NCI-H2227 treated with DMSO at 0.1 percent for 48 hours (cell line): ENCODE data around the gene ST14.

Experiments
- DNase-seq: peaks from one replicate; lab custom pipeline; 2025; lab: John Stamatoyannopoulos, UW

Gene ST14

DNA sequence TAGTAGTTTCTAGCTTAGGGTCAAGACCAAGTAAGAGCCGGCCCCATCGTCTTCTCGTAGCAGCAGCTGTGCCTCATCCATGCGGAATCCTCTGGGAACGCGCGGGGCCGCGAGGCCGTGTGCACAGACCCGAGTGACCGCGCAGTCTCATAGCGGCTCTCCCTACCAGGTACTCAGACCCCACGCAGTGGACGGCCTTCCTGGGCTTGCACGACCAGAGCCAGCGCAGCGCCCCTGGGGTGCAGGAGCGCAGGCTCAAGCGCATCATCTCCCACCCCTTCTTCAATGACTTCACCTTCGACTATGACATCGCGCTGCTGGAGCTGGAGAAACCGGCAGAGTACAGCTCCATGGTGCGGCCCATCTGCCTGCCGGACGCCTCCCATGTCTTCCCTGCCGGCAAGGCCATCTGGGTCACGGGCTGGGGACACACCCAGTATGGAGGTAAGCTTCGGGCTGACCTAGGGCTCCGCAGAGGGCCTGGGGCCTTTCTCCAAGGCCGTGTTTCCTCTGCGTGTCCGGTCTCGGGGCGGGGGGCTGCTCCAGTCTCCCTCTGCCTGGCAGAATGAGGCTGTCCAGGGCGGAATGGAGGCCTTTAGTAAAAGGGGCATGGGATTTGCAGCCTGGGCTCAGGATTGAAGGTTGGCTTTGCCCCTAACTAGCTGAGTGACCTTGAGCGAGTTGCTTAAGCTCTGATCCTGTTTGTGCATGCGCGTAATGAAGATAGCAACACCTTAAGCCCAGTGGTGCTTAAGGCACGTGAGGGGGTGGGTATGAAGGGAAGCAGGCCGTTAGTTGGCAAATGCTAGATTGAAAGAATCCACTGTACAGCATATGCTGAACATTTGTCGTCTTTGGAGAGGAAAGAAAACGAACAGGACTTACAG lies 48.9 kb downstream of the ST14 start:
- DNase-seq: no peak

DNA sequence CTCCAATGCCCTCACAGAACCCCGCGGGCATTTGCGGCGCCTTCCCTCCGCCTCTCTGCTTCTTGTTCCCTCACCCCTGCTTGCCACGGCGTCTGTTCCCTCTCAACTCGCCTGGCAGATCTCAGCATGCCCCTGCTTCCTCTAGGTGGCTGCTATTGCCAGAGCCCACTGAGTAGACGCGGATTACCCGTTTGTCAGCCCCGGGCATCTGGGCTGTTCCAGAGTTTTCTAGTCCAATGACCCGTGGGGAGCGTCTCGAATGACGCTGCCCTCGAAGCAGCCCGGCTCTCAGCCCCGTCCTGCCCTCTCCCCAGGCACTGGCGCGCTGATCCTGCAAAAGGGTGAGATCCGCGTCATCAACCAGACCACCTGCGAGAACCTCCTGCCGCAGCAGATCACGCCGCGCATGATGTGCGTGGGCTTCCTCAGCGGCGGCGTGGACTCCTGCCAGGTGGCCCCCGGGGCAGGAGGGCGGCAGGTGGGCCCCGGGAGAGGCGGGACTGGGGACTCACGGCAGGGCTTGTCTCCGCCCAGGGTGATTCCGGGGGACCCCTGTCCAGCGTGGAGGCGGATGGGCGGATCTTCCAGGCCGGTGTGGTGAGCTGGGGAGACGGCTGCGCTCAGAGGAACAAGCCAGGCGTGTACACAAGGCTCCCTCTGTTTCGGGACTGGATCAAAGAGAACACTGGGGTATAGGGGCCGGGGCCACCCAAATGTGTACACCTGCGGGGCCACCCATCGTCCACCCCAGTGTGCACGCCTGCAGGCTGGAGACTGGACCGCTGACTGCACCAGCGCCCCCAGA lies 49.7 kb downstream of the ST14 start:
- DNase-seq: no peak

DNA sequence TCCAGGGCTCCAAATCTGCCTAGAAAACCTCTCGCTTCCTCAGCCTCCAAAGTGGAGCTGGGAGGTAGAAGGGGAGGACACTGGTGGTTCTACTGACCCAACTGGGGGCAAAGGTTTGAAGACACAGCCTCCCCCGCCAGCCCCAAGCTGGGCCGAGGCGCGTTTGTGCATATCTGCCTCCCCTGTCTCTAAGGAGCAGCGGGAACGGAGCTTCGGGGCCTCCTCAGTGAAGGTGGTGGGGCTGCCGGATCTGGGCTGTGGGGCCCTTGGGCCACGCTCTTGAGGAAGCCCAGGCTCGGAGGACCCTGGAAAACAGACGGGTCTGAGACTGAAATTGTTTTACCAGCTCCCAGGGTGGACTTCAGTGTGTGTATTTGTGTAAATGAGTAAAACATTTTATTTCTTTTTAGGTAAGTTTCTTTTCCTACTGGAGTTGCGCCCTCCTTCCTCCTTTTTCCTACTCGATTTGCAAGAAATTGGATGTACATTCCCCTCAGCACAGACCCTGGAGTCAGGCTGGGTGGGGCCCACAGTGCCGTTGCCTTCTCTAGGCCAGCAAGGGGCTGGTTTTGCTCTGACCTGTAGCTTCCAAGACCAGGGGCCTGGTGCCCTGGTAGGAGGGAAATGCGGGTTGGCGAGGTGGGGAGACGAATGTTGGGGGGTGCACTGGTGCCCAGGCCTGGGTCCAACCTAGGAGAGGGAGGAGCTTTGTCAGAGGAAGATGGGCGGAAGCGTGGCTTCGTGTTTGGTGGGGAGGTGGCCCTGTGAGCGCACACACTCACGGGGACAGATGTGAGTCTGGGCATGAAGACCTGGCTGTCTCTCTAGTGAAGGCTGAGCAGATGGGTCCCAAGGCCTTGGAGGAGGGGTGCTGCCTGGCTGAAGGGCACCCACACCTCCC lies 50.6 kb downstream of the ST14 start:
- DNase-seq: no peak

DNA sequence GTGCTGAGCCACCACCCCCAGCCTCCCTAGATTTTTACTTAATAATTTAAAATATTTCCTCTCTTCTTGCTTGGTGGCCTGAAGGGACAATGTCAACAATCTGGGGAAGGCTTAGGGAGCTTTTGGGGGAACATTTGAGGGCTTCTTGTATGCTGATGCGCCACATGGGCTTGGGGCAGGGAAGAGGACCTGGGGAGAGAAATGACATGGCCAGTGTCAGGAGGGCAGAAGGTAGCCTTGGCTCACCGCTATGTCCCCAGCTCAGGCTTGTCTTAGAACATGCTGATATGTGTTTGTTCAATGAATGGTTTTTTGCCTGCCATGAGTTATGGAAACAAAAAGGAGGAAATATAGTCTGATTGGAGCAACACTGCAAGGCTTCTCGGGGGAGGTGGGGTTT lies 51.6 kb downstream of the ST14 start:
- DNase-seq: no peak

DNA sequence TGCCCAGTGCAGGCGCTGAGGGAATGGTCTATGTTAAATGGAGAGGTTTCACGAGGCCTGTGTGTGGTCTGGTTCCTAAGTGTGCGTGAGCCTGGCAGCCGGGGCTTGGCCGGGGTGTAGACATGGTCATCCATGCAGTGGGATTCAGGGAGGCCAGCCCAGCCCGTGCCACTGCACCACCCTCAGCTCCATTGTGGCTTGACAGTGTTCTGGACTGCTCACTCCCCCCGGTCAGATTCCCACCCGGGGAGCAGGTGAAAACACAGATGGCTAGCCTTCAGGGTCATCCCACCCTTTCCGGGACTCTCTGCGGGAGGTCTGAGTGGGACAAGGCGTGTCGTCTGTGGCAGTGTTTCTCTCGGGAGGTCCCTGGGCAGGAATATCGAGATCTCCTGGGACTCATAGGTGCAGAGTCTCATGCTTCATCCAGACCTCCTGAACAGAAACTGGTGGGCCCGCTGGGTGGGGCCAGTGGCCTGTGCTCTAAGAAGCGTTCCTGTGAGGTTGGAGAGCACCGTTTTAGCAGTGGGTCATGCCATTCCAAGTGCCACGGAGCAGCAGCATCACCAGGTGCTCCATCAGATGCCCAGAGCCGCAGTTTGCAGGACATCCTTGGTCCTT lies 52.3 kb downstream of the ST14 start:
- DNase-seq: no peak

DNA sequence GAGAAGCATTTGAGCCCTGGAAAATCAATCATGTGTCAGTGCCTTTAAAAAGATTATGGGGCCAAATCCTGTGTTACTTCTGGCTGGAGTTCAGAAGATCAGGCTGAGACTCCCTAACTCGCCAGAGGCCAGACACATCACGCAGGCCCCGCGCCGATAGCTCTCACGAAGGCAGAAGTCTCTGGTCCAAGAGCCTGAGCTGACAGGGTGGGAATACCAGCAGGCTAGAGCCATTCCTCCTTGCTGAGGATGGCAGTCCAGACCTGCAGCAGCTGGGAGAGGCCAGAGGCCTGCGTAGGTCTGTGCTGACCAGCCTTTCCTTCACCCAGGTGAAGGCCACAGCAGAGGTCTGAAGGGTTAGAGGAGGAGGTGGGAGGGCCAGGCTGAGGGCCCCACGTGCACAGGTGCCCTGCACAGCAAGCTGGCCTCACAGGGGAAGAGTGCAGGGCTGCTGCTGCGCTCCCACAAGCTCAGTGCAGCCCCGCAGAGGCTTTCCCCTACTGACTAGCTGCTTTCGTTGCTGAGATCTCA lies 52.9 kb downstream of the ST14 start:
- DNase-seq: no peak

DNA sequence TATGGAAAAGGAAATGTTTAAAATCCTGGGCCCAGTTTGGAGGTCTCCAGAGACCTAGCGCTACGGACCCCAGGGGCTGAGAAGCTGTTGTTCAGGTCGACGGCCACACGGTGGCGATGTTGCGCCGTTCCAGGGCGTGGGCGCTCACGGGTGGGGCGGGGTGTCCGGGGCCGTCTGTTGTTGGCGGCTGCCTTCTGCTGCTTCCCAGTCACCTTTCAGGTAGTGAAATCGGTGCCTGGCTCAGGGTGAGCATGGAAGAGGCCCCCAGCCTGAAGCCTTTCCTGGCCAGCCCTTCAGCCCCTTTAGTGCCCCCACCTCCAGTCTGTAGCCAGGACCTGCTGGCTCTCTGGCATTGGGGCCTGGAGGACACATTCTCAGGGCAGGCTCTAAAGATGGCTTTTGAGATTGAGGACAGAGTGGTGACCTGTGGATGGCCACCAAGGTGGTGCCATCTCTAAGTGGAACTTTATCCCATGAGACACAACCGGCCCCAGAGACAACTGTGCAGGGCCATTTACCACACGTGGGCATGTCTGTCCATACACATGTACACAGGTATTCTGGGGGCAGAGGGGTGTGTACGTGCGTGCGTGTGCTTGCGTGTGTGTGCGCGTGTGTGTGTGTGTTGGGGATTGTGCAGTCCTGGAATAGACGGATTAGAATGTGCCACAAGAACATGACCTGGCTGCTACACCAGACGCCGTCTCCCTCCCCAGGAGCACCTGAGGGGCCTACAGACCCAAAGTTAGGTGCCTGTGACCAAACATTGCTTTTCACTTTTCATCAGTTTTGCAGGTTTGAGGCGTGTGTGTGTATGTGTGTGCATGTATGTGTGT lies 53.8 kb downstream of the ST14 start:
- DNase-seq: peak; percentile 8

DNA sequence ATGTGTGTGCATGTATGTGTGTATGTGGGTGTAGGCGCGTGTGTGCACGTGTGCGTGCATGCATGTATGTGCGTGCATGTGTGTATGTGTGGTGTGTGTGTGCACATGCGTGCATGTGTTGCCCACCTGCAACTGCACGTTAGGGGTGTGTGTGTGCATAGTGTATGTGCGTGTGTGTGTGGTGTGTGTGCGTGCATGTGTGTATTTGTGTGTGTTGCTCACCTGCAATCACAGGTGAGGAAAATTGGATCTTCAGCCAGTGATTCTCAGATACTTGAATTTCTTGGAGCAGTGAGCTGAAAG lies 54.3 kb downstream of the ST14 start:
- DNase-seq: no peak

DNA sequence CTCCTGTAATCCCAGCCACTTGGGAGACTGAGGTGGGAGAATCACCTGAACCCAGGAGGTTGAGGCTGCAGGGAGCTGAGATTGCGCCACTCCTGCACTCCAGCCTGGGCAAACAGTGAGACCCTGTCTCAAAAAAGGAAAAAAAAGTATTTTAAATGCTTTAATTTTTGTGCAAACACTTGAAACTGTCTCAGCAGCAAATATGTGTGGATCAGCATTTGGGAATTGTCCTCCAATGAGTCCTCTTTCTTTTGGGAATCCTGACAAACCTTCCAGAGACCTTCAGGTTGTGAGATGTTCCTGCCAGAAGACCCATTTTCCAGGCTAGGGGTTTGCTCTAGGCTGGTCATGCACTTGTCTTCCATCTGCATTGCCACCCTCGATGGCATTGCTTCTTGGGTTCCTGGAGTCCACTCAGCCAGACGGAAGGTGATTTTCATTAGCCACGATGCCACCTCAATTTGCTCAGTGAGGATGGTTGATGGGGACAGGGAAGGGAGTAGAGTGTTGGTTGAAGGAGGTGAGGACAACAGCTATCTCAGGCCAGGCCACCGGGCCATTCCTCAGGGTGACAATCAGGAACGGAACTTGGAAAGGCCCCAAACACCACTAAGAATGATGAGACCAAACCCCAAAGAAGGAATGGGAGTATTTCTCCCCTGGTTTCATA lies 55.4 kb downstream of the ST14 start:
- no peak for DNase-seq

DNA sequence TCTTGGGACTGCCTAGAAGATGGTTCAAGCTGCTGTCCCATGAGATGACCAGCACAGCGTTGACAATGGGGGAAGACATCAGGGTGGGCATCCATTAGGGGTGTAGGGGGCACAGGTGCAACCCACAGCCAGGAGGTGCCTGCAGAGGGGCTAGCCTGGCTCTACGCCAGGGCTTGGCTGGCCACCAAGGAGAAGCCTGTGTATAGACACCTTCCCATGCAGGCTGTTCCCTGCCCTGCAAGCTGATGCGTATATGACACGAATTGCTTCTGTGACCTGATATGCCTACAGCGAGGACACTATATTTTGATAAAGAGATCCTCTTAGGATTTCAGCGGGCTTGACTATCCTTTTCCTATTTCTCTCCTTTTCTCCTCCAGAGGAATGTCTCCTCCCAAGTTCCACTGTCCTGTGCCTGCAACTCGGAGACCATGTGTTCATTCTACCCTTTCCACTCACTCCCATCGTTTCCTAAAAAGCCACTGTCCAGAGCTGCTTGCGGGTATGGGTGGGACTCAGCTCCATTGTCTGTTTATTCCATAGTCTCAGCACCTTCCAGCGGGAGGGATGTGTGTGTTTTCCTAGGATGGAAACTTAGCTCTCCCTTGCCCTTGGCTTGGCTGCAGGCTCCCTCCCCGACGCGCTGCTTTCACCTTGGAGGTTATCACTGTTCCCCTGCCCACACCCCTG lies 56.1 kb downstream of the ST14 start:
- no peak for DNase-seq

DNA sequence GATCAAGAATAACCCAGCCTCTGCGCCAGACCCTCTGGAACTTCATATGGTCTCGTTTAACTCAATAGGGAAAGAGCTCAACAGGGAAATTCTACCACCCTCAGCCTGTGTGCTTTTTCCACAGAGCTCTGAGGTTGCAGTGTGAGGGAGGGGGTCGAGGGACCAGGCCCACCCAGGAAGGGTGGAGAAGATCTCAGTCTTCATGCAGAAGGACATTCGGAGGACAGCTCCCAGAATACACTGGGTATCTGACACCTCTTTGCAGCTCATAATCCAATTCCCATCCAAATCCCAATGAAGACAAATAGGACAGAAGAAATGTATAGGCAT lies 56.6 kb downstream of the ST14 start:
- DNase-seq: no peak

DNA sequence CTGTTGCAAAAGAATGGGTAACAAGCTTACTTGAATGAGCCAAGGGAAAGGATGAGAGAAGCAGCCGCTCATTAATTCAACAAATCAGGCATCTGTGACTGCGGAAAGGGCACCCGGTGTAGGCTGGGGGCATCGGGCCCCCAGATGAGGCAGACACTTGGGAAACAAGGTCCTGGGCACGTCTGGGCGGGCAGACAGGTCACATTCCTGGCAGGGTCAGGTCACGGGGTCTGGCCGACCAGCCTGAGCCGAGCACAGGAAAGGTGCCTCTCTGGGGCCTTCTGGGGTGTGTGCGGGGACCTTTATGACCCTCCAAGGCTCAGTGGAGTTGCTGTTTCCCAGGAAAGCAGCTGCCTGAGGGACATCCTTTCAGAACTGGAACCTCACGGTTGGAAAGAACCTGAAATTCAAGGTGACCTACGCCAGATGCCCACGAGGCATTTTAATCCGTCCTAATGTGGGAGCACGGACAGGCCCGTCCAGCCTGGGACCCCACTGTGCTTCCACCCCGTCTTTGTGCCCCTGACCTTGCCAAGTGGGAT lies 57.1 kb downstream of the ST14 start:
- DNase-seq: no peak

DNA sequence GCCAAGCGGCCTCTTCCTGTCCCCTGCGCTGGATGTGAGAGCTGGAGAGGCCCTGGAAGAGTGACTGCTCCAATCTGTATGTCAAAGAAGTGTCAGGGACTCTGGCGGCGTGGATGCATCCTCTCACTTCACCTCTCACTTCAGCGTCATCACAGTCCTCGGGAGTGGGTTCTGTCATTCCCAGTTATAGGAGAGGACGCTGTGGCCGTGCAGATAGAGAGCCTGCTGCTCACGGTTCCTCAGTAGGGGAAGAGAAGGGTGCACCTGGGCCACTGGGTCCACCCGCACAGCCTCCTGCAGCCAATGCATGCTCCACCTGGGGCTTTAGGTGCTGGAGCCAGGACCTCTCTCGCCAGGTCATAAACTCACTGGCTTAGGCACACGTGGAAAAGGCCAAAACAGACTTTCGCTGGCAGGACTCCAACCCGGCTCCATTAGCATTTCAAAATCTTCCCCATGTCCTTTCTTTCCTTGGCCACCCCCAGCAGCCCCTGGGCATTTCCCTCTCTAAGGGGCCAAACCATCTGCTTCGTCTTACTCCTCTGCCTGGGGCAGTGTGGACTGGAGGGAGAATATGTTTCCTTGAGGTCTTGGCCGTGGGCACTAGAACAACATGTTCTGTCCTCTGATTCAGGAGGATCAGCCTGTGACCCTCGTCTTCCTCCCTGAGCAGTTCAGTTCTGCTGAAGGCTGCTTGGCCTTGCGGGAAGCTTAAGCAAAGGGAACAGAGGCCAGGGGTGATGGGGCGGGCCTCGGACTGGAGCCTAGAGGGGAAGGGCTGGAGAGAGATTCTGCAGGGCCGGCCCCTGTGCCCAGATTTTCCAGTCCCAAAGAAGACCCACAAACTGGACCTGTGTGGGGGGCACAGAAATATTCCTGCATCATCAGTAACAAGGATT lies 57.8 kb downstream of the ST14 start:
- DNase-seq: no peak

DNA sequence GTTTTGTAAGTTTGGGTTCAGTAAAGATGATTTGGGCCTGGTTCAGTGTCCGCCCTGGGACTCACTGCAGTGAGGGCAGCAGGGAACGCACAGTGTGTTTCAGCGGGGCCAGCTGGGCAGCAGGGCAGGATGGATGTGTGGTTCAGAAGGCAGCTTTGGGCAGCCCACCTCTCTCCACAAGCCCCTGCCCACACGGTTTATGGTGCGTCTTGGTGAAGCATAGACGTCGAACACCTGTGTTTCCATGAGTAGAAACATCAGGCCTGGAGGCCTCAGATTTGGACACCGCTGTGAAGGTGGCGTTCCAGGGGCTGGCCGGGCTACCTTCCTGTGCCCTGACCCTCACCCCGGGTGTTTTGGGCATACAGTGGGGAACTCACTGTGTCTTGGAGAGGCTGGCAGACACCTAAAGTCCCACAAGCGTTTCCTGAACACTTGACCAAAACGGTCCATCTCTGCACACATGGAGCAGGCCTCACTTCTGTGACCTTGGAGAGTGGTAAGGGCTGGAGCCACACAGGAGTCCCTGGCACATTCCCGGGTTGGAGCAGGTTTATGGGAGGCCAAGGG lies 59.0 kb downstream of the ST14 start:
- DNase-seq: no peak

DNA sequence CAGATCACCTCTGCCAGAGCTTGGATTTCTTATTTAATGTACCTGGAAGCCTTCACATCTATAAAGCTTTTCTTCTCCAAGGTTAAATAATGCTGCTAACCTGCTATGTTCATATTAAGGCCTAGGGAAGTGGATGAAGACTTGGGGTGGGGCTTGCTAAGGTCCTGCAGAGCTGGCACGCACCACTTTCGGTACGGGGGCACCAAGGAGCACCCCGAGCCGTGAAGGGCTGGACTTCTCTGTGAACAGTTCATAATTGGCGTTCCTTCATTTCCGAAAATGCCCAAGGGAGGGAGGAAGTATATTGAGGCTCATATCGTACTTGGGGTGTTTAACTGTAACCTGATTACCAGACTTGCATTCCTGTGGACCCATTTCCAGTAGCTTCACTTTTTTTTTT lies 59.6 kb downstream of the ST14 start:
- no peak for DNase-seq

DNA sequence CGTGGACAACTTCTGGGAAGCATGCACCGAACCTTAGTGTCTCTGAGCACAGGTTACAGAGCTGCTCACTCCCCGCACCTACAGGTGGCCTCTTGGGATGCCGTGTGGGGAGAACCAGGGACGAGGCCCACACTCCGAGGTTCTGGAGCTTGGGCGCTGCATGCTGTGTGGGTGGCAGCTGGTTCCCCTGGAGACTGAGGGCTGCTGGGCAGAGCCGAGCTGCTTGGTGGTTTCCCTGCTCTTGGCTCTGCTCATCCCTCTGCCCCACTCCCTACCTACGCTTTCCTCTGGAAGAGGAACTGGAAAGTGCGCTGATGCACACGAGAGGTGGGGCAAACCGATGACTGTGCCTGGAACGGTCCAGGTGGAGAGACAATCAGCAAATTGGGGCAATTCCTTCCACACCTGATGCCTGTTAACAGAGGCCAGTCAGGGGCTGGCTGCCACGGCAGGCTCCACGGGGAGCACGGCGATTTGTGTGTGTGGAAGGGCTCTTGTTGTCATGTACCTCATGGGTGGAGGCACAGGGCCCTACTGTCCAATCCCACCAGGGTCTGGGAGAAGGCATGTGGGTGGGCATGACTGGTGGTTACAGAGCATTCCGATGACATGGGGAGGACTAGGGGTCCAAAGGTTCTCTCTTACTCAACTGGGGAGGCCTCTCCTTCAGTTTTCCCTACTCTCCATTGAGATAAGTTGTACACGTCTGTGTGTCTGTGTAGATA lies 60.9 kb downstream of the ST14 start:
- no peak for DNase-seq

DNA sequence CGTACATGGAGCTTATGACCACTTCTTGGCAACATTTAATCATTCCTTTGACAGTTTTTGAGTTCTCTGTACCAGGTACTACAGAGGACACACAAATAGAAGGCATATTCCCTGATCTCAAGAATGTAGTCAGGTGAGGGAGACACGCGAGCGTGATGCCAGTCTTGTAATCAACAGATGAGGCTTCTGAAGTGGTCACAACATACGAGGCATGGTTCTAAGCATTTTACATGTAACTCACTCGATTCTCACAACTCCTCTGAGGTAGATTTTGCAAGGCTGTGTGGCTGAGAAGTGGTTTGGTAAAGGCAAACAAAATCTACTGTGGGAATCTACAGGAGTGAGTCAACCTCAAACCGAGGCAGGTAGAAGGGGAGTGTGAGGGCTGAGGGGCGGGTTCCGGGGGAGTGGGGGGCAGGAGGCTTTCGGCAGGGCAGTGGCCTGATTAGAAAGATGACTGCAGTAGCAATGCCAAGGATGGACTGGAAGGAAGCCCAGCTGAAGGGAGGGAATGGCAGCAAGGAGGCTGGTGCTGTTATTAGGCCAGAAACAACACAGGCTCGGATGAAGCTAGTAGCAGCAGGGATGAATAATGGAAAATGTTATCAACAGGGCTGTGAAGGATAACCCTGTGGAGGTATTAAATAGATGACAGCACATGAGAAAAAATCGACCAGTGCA lies 63.8 kb downstream of the ST14 start:
- DNase-seq: no peak
